ENCODE data around the gene KRT16. TPM values are rescaled to one million over a fixed set of nuclear protein-coding genes. Genes with fewer than 3 reads are reported as not detected.
A peak's percentile ranks its signal among the peaks of the same experiment; 100 is the strongest.

KRT16 gene
- total and polyA plus RNA-seq, 2 of the 8 experiments (the other 6 are each of a cell fraction or from before 2014, with no cell fraction given) = not detected

GRCh38 chr17:41635121-41636097 lies 22.8 kb upstream of the KRT16 start:
- no peak overlapping the region for H3K9ac ChIP-seq (replicated peaks in 1 of 4; ENCODE audit: extremely low read depth in 1 of 4, low read depth in 3 of 4, low read length in 3 of 4)
- peak overlapping the region; percentile 57 for H3K18ac ChIP-seq (ENCODE audit: extremely low read depth, low read length)
- H2BK120ac ChIP-seq (replicated peaks; ENCODE audit: low read depth, low read length) = no peak overlapping the region
- H3K23me2 ChIP-seq (ENCODE audit: low read depth, low read length) = peaks cover 12% of the 10 kb centered on the region; the same call in 1 of the 2 replicates
- no peak overlapping the region for H3K4me2 ChIP-seq (ENCODE audit: insufficient read depth in 1 of 2, low read depth in 2 of 2, low read length in 2 of 2)
- peaks cover 0 to 11% of the 10 kb centered on the region in 2 experiments for H4K20me1 ChIP-seq (replicated peaks in 1 of 2; ENCODE audit: control insufficient read depth in 1 of 2, insufficient read depth in 2 of 2, low read length in 2 of 2)
- DNase-seq (ENCODE audit: low read depth in 1 of 2, low spot score in 2 of 2) (no peak), FAIRE-seq (no peak)
- no peak overlapping the region for H3K14ac ChIP-seq (ENCODE audit: insufficient read length)
- H3K79me1 ChIP-seq (ENCODE audit: low read depth, low read length) = no peaks in the 10 kb centered on the region
- ChIA-PET CTCF (ENCODE audit: partially characterized antibody) (interaction anchor here (0.6 to 4.9 kb wide), 14 partner anchors 8 to 109 kb away, joined by 3 to 50 read pairs (median 5); partner anchors contain the start of gene KRT17), POLR2A (ENCODE audit: partially characterized antibody) (interaction anchor here (0.6 to 1.9 kb wide), 5 partner anchors 13 to 1191 kb away, joined by 3 to 8 read pairs (median 3); partner anchors contain the start of genes EIF1 and KRT19)
- no peak overlapping the region for H4K91ac ChIP-seq (replicated peaks; ENCODE audit: insufficient read length, low read length)
- no peak overlapping the region for H3K27ac ChIP-seq (ENCODE audit: low read depth, low read length)
- H4K8ac ChIP-seq (ENCODE audit: extremely low read depth, insufficient read depth, low read length) = peak overlapping the region; percentile 16; the same call in 1 of the 2 replicates
- TF ChIP-seq BCL11A (IDR thresholded peaks at IDR 0.05; ENCODE audit: low read depth in 2 of 2, low read length in 2 of 2) = no peak
- no peak for TF ChIP-seq BRCA1 (IDR thresholded peaks at IDR 0.05; ENCODE audit: low read depth, low read length)
- TF ChIP-seq ATF2 (IDR thresholded peaks at IDR 0.05; ENCODE audit: low read length) = no peak
- no peak for TF ChIP-seq NRF1 (IDR thresholded peaks at IDR 0.05; ENCODE audit: low read depth, low read length)
- TF ChIP-seq KDM1A (IDR thresholded peaks at IDR 0.05; ENCODE audit: borderline replicate concordance, low read length) = peak; percentile 81; the same call in 1 of the 2 replicates
- TF ChIP-seq GTF2F1 (IDR thresholded peaks at IDR 0.05; ENCODE audit: borderline replicate concordance, low read depth, low read length) = no peak
- TF ChIP-seq CHD1 (IDR thresholded peaks at IDR 0.05; ENCODE audit: low read depth, low read length) = no peak
- TF ChIP-seq TEAD4 (IDR thresholded peaks at IDR 0.05; ENCODE audit: low read depth, low read length) = no peak
- TF ChIP-seq JUND (IDR thresholded peaks at IDR 0.05; ENCODE audit: low read length) = no peak
- no peak overlapping the region for H3K56ac ChIP-seq (replicated peaks; ENCODE audit: insufficient read length, low read depth, low read length)
- no peaks in the 10 kb centered on the region for H3K9me3 ChIP-seq (ENCODE audit: insufficient read depth in 2 of 2, low read depth in 1 of 2, low read length in 1 of 2)
- H3K4me1 ChIP-seq (replicated peaks in 1 of 4; ENCODE audit: control insufficient read depth in 3 of 4, insufficient read depth in 4 of 4, low read length in 3 of 4) = peaks cover 0 to 19% (median 4%) of the 10 kb centered on the region in 4 experiments; a peak in 2 of 7 replicates
- no peak overlapping the region for H3K4me3 ChIP-seq (ENCODE audit: extremely low read depth in 1 of 4, insufficient read depth in 2 of 4, low read depth in 3 of 4, low read length in 4 of 4)
- no peaks in the 10 kb centered on the region for H3K79me2 ChIP-seq (ENCODE audit: control insufficient read depth in 1 of 2, insufficient read depth in 2 of 2, low read length in 2 of 2)
- no peak overlapping the region for H2BK15ac ChIP-seq (ENCODE audit: low read length)
- no peak overlapping the region for H2AK5ac ChIP-seq (ENCODE audit: low read depth, low read length)
- peaks cover 0 to 3% (median 0%) of the 10 kb centered on the region in 4 experiments; a peak in 1 of 7 replicates for H3K27me3 ChIP-seq (replicated peaks in 1 of 4; ENCODE audit: control insufficient read depth in 3 of 4, extremely low read depth in 1 of 4, insufficient read depth in 3 of 4, low read length in 3 of 4)
- H3K4ac ChIP-seq (replicated peaks; ENCODE audit: insufficient read length, low read depth, low read length) = no peak overlapping the region
- peak overlapping the region; percentile 69 for H2AFZ ChIP-seq (ENCODE audit: low read length)
- no peak overlapping the region for H2BK5ac ChIP-seq (ENCODE audit: low read depth, low read length)
- 0 out of 2 replicates have a peak overlapping the region, but pooled peaks have one; percentile 32 for H2BK20ac ChIP-seq (ENCODE audit: low read length)
- H2BK12ac ChIP-seq (ENCODE audit: low read depth, low read length) = 0 out of 2 replicates have a peak overlapping the region, but pooled peaks have one; percentile 14
- no peak overlapping the region for H4K5ac ChIP-seq (ENCODE audit: insufficient read length, low read depth, low read length)
- H3K36me3 ChIP-seq (ENCODE audit: control insufficient read depth in 2 of 4, insufficient read depth in 4 of 4, low read length in 3 of 4) = no peaks in the 10 kb centered on the region; a peak in 1 of 8 replicates
- H3K23ac ChIP-seq (ENCODE audit: insufficient read length) = no peak overlapping the region
- 79% methylated on average over 25 of the region's 28 CpGs; no CpG with 5 or more reads in 1 of the 2 experiments for WGBS, 2 experiments (ENCODE audit: extremely low coverage in 1 of 2, insufficient coverage in 1 of 2, insufficient read length in 1 of 2, insufficient replicate concordance in 2 of 2, low coverage in 1 of 2, low lambda C conversion rate in 2 of 2, missing lambda C conversion rate in 1 of 2)

Data from H1 (cell line).